ENCODE results near the gene PRR22.

Gene PRR22

DNA sequence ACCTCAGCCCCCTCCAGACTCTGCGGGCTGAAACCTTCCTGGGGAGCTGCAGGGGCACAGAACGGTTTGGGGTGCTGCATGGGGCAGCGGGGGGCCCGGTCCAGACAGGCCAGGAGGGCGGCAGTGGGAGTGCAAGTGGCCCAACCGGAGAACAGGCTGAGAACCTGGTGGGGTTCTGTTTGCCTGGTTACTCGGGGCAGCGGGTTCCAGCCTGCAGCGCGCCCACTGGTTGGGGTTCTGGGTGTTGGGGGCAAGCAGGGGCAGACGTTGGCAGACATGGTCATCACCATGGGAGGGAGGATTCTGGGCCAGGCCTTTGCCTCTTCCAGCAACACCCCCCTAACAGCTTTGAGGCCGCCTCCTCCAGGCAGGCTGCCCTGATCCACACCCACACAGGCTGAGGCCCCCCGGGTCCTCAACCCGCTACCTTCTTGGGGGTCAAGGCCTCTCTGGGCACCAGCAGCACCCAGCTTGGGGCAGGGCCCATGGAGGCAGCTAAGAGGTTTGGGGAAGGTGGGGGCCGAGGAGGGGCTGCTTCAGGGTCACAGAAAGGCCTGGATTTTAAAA is at the start of gene PRR22:
Gene PRR22 (minus strand): TSS at position 166 of the 567 bp plus-strand sequence. CDS start 86 bp downstream, at position 80.
- H3K27me3 ChIP-seq (ENCODE audit: insufficient read depth, low read depth, severe bottlenecking): no peaks in the 10 kb centered on the region
- H3K9me3 ChIP-seq (ENCODE audit: severe bottlenecking): no peaks in the 10 kb centered on the region
- H3K27ac ChIP-seq: no peak within 1 kb of the TSS
- no peak within 1 kb of the TSS for H3K4me3 ChIP-seq (ENCODE audit: low read depth, low read length)
- DNase-seq: no peak
- peaks cover 50% of the 10 kb centered on the region for H3K36me3 ChIP-seq
- no peak for TF ChIP-seq CTCF (IDR thresholded peaks at IDR 0.05; ENCODE audit: low read depth, low read length)

DNA sequence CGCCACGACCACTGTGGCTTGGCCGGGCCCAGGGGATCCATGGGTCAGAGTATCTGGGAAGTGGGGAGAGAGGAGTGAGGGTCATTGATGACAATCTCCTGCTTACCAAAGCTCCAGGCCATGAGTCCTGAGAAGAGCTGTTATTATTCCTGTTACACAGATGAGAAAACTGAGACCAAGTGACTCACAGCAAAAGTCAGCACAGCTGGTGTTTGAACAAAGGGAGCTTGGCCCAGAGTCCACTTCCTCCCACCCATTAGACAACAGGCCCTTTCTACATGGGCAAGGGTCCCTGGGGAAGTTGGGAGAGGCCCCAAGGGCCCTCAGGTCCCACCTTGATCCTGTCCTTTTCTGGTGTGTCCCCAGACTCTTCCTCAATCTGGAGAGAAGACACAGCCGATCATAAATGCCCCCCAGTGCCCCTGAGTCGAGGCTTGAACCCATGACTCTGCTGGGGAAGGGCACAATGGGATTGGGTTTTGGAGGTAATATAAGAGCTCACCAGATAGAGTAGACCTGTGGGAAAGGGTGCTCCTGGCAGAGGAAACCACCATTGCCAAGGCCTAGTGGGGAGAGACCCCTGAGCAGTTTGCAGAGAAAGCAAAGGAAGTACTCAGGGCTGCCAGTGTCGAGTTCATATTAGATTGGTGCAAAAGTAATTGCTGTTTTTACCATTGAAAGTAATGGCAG is 48.1 kb upstream of the PRR22 start:
- no peak for DNase-seq
- H3K36me3 ChIP-seq: no peaks in the 10 kb centered on the region
- no peaks in the 10 kb centered on the region for H3K27me3 ChIP-seq (ENCODE audit: insufficient read depth, low read depth, severe bottlenecking)
- no peak overlapping the region for H3K4me3 ChIP-seq (ENCODE audit: low read depth, low read length)
- no peaks in the 10 kb centered on the region for H3K9me3 ChIP-seq (ENCODE audit: severe bottlenecking)
- no peak for TF ChIP-seq CTCF (IDR thresholded peaks at IDR 0.05; ENCODE audit: low read depth, low read length)
- no peak overlapping the region for H3K27ac ChIP-seq

DNA sequence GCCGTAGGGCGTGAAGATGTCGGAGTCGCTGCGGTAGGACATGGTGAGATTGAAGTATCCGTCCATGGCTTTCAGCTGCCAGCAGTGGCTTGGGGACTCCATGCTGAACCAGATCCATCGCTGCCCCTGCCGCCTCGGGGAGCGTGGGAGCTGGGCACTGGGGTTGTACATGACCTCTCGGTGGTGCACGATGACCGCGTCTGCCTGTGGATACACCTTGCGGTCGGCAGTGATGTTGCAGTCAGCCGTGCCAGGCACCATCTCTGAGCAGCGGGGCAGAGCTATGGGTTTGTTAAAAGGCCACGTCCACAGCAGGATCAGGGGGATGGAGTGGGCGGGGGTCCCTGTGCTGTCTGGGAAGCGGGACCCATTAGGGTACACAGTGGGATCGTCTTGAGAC is 47.5 kb upstream of the PRR22 start:
- Histone ChIP-seq H3K36me3 (no peaks in the 10 kb centered on the region), H3K9me3 (ENCODE audit: severe bottlenecking) (no peaks in the 10 kb centered on the region), H3K27me3 (ENCODE audit: insufficient read depth, low read depth, severe bottlenecking) (no peaks in the 10 kb centered on the region), H3K27ac (no peak overlapping the region), H3K4me3 (ENCODE audit: low read depth, low read length) (no peak overlapping the region)
- no peak for TF ChIP-seq CTCF (IDR thresholded peaks at IDR 0.05; ENCODE audit: low read depth, low read length)
- no peak for DNase-seq

- DNase-seq: no peak
- Histone ChIP-seq H3K27ac (no peak overlapping the region), H3K4me3 (ENCODE audit: low read depth, low read length) (no peak overlapping the region), H3K9me3 (ENCODE audit: severe bottlenecking) (no peaks in the 10 kb centered on the region), H3K27me3 (ENCODE audit: insufficient read depth, low read depth, severe bottlenecking) (no peaks in the 10 kb centered on the region), H3K36me3 (no peaks in the 10 kb centered on the region)
- no peak for TF ChIP-seq CTCF (IDR thresholded peaks at IDR 0.05; ENCODE audit: low read depth, low read length)
Observed at GRCh38 chr19:5831159-5831558, 46.6 kb upstream of the PRR22 start.

GRCh38 chr19:5829567-5830310 is 45.2 kb upstream of the PRR22 start:
- no peak for DNase-seq
- no peaks in the 10 kb centered on the region for H3K27me3 ChIP-seq (ENCODE audit: insufficient read depth, low read depth, severe bottlenecking)
- H3K4me3 ChIP-seq (ENCODE audit: low read depth, low read length): no peak overlapping the region

More at GRCh38 chr19:5829567-5830310, 45.2 kb upstream of the PRR22 start:
- TF ChIP-seq CTCF (IDR thresholded peaks at IDR 0.05; ENCODE audit: low read depth, low read length): no peak
- no peaks in the 10 kb centered on the region for H3K36me3 ChIP-seq
- H3K27ac ChIP-seq: no peak overlapping the region
- no peaks in the 10 kb centered on the region for H3K9me3 ChIP-seq (ENCODE audit: severe bottlenecking)

Data from WERI-Rb-1 (cell line).